Ovary (tissue), 9 donors: ENCODE measurements around the gene ZMAT3. TPM values are rescaled to one million over a fixed set of nuclear protein-coding genes. Genes with fewer than 3 reads are reported as not detected.

Source experiments
- DNase-seq, 5 donors: peaks; one replicate each; pipeline ENCODE4 v3.0.0-alpha.2; 2019 to 2020
- H3K27ac ChIP-seq, 2 donors: fragments of 200-600 bp; one replicate each; pipeline versions ENCODE4 v1.5.1 to v1.8.0; 2019 to 2022
- H3K27me3 ChIP-seq: fragments of 200-600 bp; one replicate; pipeline ENCODE4 v1.8.0; 2022
- H3K36me3 ChIP-seq: fragments of 200-600 bp; sonication (generic); one replicate; pipeline ENCODE4 v1.5.1; 2019
- H3K4me1 ChIP-seq: one replicate; pipeline ENCODE4 v1.8.1; 2013; ENCODE audit warnings: mild to moderate bottlenecking, moderate library complexity; ENCODE audit not compliant: insufficient read depth
- H3K4me3 ChIP-seq: fragments of 200-600 bp; sonication (generic); one replicate; pipeline ENCODE4 v1.5.1; 2017
- H3K9me3 ChIP-seq, 2 donors: fragments of 200-600 bp in 1 of 2; sonication (generic) in 1 of 2; one replicate each; pipeline versions ENCODE4 v1.5.1 to v1.8.1; 2013 to 2019; ENCODE audit warnings: mild to moderate bottlenecking in 1 of 2, moderate library complexity in 1 of 2
- EP300 ChIP-seq: sonication (generic); formaldehyde crosslinking; IDR thresholded peaks from one replicate; pipeline ENCODE4 v1.6.1; 2017; ENCODE audit warnings: antibody characterized with exemption
- POLR2A ChIP-seq: fragments of 450-650 bp; IDR thresholded peaks from one replicate; pipeline ENCODE4 v1.6.1; 2017; ENCODE audit warnings: antibody characterized with exemption, mild to moderate bottlenecking, moderate library complexity
- WGBS, 3 donors: extraction: QIAGEN DNeasy Blood & Tissue Kit in 1 of 3; methylation state at CpG; one replicate each; pipeline versions ENCODE4 v1.1.5 to v1.1.7; 2013 to 2017; 5-methylcytosine and 5-hydroxymethylcytosine counted together
- intact Hi-C, 4 donors: fragments of 100-400 bp; cut with DNase I; formaldehyde crosslinking; loops; one replicate each; pipeline versions ENCODE4 v1.11.0 to v1.15.1; 2022 to 2023
- polyA plus RNA-seq, 2 donors: library from polyadenylated mRNA; stranded (reverse); fragments of 200-250 nt in 1 of 2; fragments of 350-450 nt in 1 of 2; fragmentation: Illumina TruSeq in 1 of 2; extraction: RNeasy Lipid Tissue Mini Kit (QIAGEN cat#74804) in 1 of 2; gene quantifications; one replicate each; pipeline ENCODE4 v1.2.3, GENCODE V29; 2013 to 2014
- total RNA-seq, 7 donors: library from RNA; depleted of rRNA in 2 of 7; stranded (reverse); fragments of >200 nt in 2 of 7; fragmentation: NEBNext Ultra II Directional in 3 of 7; extraction: Animal tissue kit (Norgen Biotek cat#: 25700) in 3 of 7; gene quantifications; one replicate each; pipeline versions ENCODE4 v1.1.0 to v1.2.4, GENCODE V29; 2016 to 2023
- TF ChIP-seq, protein P1 (sequence below), 3 donors: fragments of 450-650 bp in 2 of 3; fragments of 200-600 bp in 1 of 3; IDR thresholded peaks; one replicate each; pipeline versions ENCODE4 v1.5.1 to v1.8.0; 2016 to 2022; ENCODE audit warnings: antibody characterized with exemption in 3 of 3, mild to moderate bottlenecking in 1 of 3
- donor health status: DM: no; HTN: no; CAD: no; lungs with moderate emphysema.
- donor health status: DM: no; HTN: no; CAD: no.
- donor health status: Bipolar disorder and iron deficiency.
- donor health status: DM: yes; HTN: yes; CAD: no.
- donor health status: DM: no; HTN: no; CAD: no.
- donor health status: DM: yes; HTN: yes; CAD: no.

Gene ZMAT3
- total and polyA plus RNA-seq, 9 donors = 1.4 to 15.4 (median 11.9) TPM

GRCh38 chr3:179005213-179005612, 66.4 kb downstream of the ZMAT3 start:
- no peak overlapping the region for H3K27ac ChIP-seq
- no peak for TF ChIP-seq EP300
- TF ChIP-seq, protein P1, sequence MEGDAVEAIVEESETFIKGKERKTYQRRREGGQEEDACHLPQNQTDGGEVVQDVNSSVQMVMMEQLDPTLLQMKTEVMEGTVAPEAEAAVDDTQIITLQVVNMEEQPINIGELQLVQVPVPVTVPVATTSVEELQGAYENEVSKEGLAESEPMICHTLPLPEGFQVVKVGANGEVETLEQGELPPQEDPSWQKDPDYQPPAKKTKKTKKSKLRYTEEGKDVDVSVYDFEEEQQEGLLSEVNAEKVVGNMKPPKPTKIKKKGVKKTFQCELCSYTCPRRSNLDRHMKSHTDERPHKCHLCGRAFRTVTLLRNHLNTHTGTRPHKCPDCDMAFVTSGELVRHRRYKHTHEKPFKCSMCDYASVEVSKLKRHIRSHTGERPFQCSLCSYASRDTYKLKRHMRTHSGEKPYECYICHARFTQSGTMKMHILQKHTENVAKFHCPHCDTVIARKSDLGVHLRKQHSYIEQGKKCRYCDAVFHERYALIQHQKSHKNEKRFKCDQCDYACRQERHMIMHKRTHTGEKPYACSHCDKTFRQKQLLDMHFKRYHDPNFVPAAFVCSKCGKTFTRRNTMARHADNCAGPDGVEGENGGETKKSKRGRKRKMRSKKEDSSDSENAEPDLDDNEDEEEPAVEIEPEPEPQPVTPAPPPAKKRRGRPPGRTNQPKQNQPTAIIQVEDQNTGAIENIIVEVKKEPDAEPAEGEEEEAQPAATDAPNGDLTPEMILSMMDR (IDR thresholded peaks at IDR 0.05) = no peak
- TF ChIP-seq POLR2A = no peak
- H3K27me3 ChIP-seq = no peaks in the 10 kb centered on the region
- no peak for DNase-seq
- H3K36me3 ChIP-seq = no peaks in the 10 kb centered on the region
- H3K4me3 ChIP-seq = no peak overlapping the region
- no peaks in the 10 kb centered on the region for H3K4me1 ChIP-seq
- intact Hi-C loops = no loop called here
- no peaks in the 10 kb centered on the region for H3K9me3 ChIP-seq
- WGBS, 3 donors = 86 to 94% (median 92%) methylated on average over 4 of the region's 4 CpGs

DNA sequence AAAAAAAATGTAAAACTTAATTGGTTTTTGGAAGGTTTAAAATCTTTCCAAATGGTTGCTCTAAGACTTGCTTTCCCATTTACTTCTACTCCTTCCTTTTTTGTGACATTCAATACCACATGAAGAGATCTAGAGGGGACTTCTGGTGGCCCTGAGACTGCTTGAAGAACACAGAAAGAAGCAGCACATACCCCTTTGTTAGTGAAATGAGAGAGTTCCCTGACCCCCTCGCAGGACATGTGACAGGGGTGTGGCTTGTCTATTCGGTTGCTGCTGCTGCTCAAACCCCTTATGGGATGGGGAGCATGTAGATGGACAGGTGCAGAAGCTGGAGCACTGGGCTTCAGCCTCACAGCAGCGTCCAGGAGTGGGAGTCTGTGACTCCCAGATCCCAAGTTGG, 71.0 kb downstream of the ZMAT3 start:
- H3K27me3 ChIP-seq = no peaks in the 10 kb centered on the region
- TF ChIP-seq, protein P1 (IDR thresholded peaks at IDR 0.05) = no peak
- TF ChIP-seq POLR2A (no peak), EP300 (no peak)
- 62 to 80% (median 69%) methylated on average over 3 of the region's 3 CpGs for WGBS, 3 donors
- DNase-seq = no peak
- H3K4me1 ChIP-seq = no peaks in the 10 kb centered on the region
- H3K4me3 ChIP-seq = no peak overlapping the region
- intact Hi-C loops = no loop called here
- H3K36me3 ChIP-seq = no peaks in the 10 kb centered on the region
- no peaks in the 10 kb centered on the region for H3K9me3 ChIP-seq
- H3K27ac ChIP-seq = no peak overlapping the region

DNA sequence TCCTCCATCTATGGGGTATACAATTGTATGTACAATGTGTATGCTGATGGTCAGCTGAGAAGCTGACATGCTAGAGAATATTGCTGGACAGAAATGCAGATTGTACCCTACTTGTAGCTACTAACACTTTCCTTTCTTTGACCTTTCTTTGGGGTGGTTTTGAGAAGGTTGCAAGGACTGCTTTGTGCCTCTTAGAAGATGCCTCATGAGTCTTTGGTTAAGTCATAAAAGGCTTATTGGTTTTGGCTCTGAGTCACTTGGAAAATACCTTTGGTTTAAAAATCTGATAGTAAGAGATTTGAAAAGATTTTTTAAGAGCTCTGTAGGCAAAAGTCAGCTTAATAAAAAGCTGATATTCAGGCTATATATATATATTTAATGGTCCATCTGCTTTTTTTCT, 71.5 kb downstream of the ZMAT3 start:
- H3K27me3 ChIP-seq = no peaks in the 10 kb centered on the region
- no peak overlapping the region for H3K27ac ChIP-seq
- intact Hi-C loops = no loop called here
- no peak for DNase-seq
- no peak overlapping the region for H3K4me3 ChIP-seq
- TF ChIP-seq, protein P1 (IDR thresholded peaks at IDR 0.05) = no peak
- TF ChIP-seq POLR2A = no peak
- no peak for TF ChIP-seq EP300
- H3K9me3 ChIP-seq = no peaks in the 10 kb centered on the region
- no peaks in the 10 kb centered on the region for H3K36me3 ChIP-seq
- H3K4me1 ChIP-seq = no peaks in the 10 kb centered on the region

DNA sequence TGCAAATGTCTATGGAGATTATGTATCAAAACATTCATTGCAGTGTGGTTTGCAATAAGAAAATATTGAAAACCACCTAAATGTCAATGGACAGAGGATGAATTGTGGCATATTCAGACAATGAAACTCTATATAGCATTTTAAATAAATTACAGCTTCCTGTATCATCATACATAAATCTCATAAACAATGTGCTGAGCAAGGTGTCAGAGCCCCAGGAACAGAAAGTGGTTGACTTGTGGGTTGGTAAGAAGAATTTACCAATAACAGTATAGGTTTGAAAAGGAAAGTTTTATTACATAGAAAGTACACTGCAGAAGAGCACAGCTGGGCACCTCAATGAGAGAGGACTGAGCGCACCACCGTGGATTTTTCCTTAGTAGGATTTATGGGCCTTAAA, 75.2 kb downstream of the ZMAT3 start:
- WGBS, 3 donors = 82 to 85% (median 84%) methylated on average over 2 of the region's 2 CpGs
- intact Hi-C loops = no loop called here
- H3K9me3 ChIP-seq = no peaks in the 10 kb centered on the region
- no peak overlapping the region for H3K4me3 ChIP-seq
- no peaks in the 10 kb centered on the region for H3K4me1 ChIP-seq
- no peaks in the 10 kb centered on the region for H3K36me3 ChIP-seq
- TF ChIP-seq EP300 (no peak), POLR2A (no peak)
- TF ChIP-seq, protein P1 (IDR thresholded peaks at IDR 0.05) = no peak
- no peak for DNase-seq
- no peaks in the 10 kb centered on the region for H3K27me3 ChIP-seq
- no peak overlapping the region for H3K27ac ChIP-seq

GRCh38 chr3:178990293-178990692, 81.3 kb downstream of the ZMAT3 start:
- Histone ChIP-seq H3K4me1 (no peaks in the 10 kb centered on the region), H3K9me3 (no peaks in the 10 kb centered on the region), H3K36me3 (no peaks in the 10 kb centered on the region), H3K27me3 (no peaks in the 10 kb centered on the region), H3K27ac (no peak overlapping the region), H3K4me3 (no peak overlapping the region)
- DNase-seq = no peak
- 88 to 96% (median 93%) methylated on average over 3 of the region's 3 CpGs for WGBS, 3 donors
- TF ChIP-seq, protein P1 (IDR thresholded peaks at IDR 0.05) = no peak
- TF ChIP-seq EP300 (no peak), POLR2A (no peak)
- intact Hi-C loops = no loop called here
